ENCODE data around the gene CRIP2. TPM values are rescaled to one million over a fixed set of nuclear protein-coding genes. Genes with fewer than 3 reads are reported as not detected.

The CRIP2 gene
- total RNA-seq, 1 donor from 2014 or later = 265 TPM

DNA sequence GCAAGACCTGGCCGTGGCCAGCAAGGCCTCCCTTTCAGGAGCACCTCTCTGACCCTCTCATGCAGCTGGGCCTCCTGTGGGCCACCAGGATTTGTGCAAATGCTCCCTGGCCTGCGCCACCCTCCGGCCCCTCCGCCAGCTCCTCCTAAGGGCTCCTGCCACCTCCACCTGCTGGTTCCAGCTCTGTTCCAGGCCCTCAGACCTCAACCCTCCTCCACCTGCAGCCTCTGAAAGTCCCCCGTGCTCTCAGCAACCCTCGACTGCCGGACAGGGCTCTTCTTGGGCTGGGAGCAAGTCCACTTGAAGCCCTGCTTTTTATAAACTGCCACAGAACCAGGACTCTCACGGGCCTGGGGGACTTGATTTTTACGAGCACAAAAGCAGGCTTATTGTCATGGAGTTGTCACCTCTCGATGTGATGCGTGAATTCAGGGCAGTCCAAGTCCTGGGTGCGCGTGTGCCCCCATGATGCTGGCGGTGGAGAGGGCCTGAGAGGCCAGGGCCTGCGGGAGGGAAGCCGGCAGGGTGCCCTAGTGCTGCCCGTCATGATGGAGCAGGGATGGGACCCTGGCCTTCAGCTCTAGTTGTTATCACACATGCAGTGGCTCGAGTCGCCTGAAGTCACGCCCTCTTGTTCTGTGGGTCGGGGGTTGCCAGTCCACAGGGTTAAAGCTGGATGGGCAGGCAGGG is 25.6 kb downstream of the CRIP2 start:
- DNase-seq = no peak

DNA sequence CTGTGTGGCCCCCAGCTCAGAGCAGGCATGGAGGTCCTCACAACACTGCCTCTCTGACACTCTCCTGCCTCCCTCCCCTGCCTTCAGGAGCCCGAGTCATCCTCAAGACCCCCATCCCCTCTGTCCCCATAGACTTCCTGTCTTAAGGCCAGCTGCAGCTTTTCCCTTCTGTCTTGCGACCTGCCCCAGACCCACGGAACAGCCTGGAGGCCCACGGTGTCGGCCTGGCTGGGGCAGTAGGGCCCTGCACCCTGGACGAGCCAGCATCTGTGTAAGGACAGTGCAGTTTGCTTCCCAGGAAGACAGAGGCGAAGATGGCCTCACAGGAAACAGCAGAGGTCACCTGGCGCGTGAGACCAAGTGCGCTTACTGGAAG is 26.1 kb downstream of the CRIP2 start:
- DNase-seq = no peak

DNA sequence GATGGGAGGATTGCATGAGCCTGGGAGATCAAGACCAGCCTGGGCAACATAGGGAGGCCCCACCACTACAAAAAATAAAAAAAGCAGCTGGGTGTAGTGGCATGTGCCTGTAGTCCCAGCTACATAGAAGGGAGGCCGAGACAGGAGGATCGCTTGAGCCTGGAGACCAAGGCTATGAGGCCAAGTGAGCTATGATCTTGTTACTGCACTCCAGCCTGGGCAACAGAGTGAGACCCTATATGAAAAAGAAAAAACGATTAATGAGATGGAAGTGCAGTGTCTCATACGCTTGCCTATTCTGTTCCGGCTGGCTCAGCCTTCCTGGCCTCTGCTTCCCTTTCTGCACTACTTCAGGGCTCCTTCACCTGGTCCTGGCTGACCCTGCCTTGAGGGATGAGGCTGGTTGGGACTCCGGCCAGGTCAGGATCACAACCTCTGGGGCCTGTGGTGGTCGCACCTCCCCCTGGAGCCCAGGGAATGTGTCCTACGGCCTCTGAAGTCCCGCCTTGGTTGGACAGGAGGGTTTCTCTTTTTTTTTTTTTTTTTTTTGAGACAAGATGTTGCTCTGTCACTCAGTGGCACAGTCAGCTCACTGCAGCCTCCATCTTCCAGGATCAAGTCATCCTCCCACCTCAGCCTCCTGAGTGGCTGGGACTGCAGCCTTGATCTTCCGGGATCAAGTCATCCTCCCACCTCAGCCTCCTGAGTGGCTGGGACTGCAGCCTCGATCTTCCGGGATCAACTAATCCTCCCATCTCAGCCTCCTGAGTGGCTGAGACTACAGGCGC is 27.1 kb downstream of the CRIP2 start:
- no peak for DNase-seq

DNA sequence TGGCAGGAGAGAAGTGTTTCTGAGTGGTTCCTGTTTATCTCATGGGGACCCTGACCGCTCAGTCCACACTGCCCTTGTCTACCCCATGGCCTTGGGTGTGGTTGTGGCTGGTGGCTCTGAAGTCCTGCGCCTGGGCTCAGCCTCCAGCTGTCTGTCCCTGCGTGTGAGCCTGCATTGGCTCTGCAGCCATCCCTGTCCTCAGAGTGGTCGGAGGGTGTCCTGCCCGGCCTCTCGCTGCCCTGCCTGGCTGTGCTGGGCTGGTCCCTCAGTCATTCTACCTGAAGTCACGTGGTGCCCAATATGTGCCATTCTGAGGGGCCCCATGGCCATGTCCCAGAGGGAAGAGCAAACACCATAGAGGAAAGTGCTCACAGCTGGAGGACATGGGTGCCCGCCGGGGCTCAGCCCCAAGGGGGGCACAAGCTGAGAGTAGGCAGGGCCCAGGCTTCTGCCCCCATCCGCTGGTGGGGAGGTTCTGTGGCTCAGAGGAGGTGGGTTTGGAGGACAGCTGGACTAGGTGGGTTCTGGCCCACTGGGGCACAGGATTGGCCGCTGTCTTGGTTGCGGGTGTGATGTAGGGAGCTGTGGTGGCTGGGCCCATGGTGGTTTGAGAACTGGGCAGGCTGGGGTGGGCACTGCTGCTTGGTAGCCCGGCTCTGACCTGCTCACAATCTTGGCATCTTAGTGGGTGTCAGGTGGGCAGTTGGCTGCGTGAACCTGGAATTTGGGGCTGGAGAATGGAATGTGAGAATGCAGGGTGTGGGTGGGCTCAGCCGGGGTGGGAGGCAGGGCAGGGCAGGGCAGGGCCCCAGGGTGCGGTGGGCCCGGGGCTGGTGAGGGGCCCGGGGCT is 28.1 kb downstream of the CRIP2 start:
- no peak for DNase-seq

DNA sequence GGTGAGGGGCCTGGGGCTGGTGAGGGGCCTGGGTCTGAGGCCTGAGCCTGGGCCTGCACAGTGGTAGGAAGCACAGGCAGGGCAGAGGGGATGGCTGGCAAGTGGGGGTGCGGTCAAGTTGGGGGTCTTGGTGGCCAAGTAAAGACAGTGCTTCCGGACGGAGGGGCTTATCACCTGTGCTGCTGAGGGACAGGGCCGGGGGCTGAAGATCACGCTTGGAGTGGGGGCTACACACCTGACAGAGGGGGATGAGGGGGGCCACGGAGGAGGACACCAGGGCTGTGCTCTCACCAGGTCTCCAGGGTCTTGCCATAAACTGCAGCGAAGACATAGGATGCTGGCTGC is 28.6 kb downstream of the CRIP2 start:
- no peak for DNase-seq

DNA sequence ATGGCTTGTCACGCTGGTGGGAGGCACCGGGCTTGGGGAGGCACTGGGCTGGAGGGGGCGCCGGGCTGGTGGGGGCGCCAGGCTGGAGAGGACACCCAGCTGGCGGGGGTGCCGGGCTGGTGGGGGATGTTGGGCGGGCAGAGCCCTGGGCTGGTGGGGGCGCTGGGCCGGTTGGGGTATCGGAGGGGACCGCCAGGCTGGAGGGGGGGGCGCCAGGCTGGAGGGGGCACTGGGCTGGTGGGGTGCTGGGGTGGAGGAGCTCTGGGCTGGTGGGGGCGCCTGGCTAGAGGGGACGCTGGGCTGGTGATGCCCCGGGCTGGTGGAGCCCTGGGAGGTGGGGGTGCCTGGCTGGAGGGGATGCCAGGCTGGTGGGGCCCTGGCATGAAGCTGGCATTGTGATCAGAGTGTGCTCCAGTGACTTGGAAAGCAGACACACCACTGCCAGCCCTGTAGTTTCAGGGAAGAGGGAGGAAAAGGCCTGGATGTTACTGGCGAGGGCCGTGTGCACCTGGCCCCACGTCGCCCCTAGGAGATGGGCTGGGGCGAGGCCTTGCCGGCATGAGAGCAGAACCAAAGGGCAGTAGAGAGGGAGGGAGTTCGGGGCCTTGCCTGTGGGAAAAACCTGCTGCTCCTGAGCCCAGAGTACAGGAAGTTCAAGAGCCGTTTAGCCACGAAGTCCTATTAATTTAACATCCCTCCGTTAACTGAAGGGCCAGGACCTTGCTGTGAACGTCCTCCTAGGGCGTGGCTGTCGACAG is 29.5 kb downstream of the CRIP2 start:
- no peak for DNase-seq

DNA sequence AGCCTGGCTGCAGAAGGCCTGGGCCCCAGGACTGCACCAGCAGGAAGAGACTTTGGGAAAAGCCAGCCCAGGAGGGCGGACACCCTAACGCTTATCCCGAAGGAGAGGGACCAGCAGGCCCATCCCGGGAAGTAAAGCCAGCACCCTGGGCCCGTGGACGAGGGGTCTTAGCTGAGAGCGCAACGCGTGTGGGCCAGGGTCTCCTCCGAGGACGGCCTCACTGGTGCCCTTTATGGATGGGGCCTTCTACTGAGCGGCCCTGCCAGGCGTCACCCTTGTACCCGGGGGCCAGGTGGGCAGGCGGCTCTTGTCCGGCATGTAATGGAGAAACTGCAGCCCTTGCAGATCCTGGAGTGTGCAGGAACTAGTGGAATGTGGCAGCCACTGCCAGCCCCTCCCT is 30.5 kb downstream of the CRIP2 start:
- DNase-seq = no peak

DNA sequence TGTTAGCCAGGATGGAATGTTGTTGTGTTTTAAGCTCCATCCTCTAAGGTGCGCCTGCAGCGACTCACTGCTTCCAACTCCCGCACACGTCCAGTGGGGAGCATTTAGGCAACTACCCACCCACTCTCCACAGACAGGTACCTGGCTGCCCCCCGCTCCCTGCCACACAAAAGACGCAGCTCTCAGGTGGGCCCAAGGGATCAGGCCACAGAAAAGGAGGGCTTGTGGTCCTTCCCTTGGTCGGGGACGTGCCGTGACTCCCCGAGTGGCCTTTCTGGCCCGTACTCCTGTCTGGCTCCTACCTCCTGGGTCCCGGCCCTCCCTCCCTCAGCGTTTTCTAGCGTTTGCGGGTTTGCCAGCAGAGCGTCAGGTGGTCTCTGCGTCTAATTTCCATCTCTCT is 32.6 kb downstream of the CRIP2 start:
- DNase-seq = no peak

DNA sequence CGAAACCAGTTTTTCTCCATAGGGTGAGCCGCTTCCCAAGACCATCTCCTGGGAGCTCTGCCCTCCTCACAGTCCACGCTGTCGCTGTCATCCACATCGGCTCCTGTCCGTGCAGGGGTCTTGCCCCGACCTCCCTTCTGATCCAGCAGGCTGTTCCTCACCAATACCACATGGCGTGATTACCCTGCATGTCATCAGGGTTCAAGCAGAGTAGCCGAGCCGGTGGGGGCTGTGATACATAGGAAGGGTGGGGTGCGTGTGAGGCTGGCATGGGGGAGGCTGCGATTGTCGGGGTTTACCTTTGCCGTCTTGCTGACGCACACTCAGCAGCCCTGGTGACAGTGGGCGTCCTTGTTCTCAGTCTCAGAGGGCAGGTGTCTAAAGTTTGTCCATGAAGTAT is 33.4 kb downstream of the CRIP2 start:
- no peak for DNase-seq

DNA sequence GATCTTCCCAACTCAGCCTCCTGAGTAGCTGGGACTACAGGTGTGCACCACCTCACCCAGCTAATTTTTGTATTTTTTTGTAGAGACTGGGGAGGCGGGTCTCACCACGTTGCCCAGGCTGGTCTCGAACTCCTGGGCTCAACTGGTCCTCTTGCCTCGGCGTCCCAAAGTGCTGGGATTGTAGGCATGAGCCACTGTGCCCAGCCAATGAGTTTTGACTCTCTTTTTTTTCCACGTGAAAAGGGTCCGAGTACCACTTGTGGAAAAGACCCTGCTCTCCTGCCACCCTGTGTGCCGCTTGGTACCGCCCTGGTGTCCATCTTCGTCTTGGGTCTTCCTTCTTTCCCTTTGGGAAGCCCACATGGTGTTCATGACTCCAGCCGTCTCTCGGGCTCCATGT is 34.0 kb downstream of the CRIP2 start:
- DNase-seq = no peak

DNA sequence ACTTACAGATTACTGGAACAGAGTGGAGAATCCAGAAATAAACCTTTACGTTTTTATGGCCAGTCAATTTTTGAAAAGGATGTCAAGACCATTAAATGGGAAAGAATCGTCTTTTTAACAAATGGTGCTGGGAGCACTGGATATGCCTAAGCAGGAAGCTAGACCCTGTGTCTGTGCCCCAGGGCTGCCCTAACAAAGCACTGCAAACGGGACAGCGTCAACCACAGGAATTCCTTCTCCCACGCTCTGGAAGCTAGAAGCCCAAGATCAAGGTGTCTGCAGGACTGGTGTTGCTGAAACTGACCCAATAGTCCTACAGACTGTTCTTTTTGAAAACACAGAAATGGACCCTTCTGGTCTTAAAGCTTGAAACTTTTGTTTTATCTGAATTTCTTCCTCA is 42.5 kb downstream of the CRIP2 start:
- DNase-seq = no peak

DNA sequence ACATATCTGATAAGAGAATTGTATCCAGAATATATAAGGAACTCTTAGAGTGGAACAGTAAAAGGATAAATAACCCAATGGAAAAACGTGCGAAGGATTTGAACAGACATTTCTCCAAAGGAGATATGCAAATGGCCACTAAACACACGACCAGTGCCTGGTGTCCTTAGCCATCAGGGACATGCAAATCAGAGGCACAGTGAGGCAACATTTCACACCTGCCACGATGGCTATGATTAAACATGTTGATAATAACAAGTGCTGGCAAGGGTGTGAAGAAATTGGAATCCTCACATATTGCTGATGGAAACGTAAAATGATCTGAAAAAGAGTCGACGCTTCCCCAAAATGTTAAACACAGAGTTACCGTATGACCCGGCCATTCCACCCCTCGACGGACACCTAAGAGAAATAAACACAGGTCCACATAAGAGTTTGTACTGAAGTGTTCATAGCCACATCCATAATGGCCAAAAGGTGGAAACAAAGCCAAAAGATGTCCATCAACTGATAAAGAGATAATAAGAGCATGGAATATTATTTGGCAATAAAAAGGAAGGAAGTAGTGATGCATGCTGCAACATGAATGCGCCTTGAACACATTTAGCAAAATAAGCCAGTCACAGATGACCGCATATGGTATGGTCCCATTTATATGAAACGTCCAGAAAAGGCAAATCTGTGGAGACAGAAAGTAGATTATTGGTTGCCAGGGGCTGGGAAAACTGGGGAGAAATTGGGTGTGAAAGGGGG is 45.5 kb downstream of the CRIP2 start:
- DNase-seq = no peak

DNA sequence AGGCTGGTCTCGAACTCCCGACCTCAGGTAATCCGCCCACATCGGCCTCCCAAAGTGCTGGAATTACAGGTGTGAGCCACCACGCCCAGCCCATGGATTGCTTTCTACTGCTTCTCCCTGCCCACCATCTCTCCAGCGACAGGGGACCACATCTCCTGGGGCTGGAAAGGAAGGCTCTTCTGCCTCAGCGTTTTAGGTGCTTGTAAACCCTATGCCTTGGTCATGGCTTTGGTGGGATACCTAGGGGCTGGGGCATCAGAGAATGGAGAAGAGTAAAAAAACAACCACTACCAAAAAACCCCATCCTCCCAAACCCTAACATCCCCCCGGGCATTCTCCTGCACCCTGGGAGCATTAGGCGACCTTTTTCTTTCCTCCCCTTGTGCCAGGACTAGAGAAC is 50.7 kb downstream of the CRIP2 start:
- DNase-seq = no peak

DNA sequence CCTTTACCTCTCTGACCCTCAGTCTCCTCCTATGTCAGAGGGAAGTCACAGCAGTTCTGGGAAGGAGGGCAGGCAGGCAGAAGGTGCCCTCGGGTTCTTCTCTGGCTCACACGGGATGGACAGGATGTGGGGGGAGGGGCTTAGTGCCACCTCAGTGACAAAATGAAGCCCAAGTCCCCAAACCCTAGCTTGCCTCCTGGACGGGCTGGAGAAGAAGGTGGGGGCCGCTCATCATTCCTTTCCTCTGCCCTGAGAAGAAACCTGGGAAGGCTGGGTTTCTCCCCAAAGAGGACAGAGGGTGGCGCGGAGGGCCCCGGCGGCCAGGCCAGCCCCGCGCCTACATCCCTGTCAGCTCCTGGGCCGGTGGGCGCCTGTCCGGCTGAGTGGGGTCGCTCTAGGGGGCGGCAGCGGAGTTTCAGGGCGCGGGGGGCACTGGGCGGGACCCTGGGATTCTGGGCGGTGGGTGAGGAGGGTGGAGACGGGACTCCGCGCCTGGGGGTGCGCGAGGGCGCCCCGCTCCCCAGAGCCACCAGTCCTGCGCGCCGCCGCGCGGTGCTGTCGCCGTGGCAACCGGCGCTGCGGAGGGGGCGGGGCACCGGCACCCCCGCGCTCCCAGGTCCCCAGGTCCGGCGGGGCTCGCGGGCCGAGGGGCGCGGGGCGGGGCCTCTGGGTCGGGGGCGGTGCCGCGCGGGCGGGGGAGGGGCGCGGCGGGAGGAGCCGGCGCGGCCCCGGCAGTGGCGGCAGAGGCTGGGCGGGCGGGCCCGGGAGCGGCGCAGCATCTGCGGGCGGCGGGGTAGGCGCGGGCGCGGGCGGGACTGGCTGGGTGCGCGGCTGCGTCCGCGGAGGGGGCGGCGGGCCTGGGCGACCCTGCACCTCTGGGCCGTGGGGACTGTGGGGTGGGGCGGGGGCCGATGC is 51.5 kb downstream of the CRIP2 start, which contains the start of gene TMEM121:
Gene TMEM121, plus strand, starts transcription at position 723 of the 915 bp plus-strand sequence. CDS start 2,252 bp downstream, outside the sequence.
- DNase-seq = no peak

DNA sequence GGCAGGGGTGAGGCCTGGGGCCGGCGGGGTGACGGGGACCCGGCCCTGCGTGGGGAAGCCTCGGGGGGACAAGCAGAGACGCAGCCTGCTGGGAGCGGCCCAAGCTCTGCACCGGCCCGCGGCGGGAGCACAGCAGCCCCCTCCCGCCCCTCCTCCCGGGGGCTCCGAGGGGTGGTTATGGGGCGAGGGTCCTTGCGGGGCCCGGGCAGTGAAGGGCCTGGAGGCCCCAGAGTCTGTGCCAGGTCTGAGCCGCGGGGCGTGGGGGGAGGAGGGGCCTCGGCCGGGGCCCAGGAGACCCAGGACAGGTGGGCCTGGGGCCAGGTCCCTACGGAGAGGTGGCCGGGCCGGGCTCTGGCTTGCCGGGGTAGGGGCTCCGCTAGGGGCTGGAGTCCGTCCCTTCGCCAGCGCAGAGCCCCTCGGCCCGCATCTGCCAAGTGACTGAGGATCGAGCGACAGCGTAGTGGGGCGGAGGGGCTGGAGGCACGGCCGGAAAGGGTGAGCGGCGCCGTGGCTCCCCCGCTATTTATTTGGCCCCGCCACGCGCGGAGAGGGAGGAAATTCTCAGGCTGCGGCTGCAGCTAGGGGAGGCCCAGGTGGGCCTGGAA is 52.3 kb downstream of the CRIP2 start:
- no peak for DNase-seq

DNA sequence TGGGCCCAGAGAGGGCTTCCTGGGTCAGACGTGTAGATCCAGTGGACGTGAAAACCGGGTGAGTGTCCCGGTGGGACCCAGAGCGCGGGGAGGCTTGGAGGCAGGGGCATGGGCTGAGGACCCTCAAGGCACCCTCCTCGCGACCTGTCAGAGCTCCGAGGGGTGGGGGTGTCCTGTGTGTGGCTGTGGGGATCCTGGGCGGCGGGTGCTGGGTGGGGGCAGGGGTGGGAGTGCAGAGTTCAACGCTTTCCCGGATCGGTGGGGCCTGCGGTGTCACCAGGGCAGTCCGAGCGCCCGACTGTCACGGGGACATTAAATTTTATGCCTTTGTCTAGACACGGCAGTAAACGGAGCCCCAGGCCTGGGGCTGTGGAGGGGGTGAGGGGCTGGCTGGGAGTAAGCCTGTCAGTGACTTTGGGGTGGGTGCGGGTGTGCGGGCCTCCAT is 52.8 kb downstream of the CRIP2 start:
- DNase-seq = no peak

DNA sequence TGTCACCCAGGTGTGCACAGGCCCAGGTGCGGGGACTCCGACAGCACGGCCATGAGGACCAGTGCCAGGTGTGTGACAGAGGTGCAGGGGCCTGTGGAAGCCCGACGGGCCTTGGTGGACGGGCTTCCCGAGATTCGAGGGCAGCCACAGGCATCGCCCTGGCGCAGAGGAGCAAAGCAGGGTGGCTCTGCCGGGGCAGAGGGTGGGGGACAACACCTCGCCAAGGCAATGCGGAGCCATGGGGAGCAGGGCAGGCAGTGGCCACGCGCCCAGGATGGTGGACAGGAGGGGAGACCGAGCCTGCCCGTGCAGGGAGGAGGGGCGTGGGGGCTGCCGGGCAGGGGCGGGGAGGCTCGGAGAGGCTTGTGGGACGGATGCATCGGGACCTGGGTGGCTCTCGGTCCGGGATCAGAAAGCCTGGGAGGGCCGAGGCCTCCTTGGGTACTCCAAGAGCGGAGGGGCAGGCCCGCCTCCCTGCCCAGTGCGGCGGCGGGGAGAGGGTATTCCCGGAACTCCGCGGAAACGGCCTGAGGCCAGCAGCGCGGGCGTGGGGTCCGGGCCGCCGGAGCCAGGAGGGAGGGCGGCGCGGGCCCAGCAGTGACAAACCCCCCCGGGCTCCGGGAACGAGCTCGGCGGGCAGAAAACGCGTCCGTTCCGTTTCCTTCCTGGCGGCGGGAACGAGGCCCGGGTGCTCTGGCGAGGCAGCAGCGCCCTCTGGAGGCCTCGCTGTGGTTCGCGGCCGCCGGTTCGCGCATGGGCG is 53.4 kb downstream of the CRIP2 start:
- peak; percentile 84 for DNase-seq

DNA sequence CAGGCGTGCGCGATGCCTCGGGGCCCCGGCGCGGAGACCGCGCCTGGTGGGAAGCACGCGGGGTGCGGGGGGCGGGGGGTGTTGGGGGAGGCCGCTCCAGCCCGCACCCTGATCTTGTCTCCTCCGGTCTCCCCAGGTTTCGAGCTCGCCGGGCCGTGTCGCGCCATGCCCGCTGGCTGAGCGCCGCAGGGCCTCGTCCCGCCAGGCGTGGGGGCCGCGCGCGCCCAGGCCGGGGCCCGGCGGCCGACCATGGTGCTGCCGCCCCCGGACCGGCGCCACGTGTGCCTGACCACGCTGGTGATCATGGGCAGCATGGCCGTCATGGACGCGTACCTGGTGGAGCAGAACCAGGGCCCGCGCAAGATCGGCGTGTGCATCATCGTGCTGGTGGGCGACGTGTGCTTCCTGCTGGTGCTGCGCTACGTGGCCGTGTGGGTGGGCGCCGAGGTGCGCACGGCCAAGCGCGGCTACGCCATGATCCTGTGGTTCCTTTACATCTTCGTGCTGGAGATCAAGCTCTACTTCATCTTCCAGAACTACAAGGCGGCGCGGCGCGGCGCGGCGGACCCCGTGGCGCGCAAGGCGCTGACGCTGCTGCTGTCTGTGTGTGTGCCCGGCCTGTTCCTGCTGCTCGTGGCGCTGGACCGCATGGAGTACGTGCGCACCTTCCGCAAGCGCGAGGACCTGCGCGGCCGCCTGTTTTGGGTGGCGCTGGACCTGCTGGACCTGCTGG is 54.1 kb downstream of the CRIP2 start:
- peak; percentile 30 for DNase-seq

DNA sequence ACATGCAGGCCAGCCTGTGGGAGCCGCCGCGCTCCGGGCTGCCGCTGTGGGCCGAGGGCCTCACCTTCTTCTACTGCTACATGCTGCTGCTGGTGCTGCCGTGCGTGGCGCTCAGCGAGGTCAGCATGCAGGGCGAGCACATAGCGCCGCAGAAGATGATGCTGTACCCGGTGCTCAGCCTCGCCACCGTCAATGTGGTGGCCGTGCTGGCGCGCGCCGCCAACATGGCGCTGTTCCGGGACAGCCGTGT is 54.6 kb downstream of the CRIP2 start:
- no peak for DNase-seq

All from dermis blood vessel endothelial cell (primary cell).